DMS79 treated with DMSO at 0.1 percent for 48 hours (cell line): Measurements from ENCODE around the gene CIDEA.
"Not testable (repeated sequence)": the region's sequence is repeated elsewhere in the genome, so short reads cannot be mapped to it uniquely, and the experiment has no call there.

Experiments used
- DNase-seq: peaks from one replicate; lab custom pipeline; 2025; lab: John Stamatoyannopoulos, UW

Gene CIDEA

GRCh38 chr18:12254136-12254819 lies at the start of gene CIDEA:
CIDEA (plus strand) TSS chr18:12254361; CDS start chr18:12254384, 23 bp downstream.
- DNase-seq = no peak

GRCh38 chr18:12208296-12209153 lies 45.6 kb upstream of the CIDEA start:
- not testable (repeated sequence) for DNase-seq

- DNase-seq = not testable (repeated sequence)
These were observed 41.9 kb upstream of the CIDEA start for GRCh38 chr18:12212308-12212707.

- DNase-seq = not testable (repeated sequence)
These were observed 39.7 kb upstream of the CIDEA start for GRCh38 chr18:12214296-12215005.

- not testable (repeated sequence) for DNase-seq
These were observed 37.7 kb upstream of the CIDEA start for GRCh38 chr18:12216471-12216870.

- DNase-seq = not testable (repeated sequence)
These were observed 35.6 kb upstream of the CIDEA start for GRCh38 chr18:12218603-12219002.

- not testable (repeated sequence) for DNase-seq
These were observed 32.1 kb upstream of the CIDEA start for GRCh38 chr18:12222041-12222440.

GRCh38 chr18:12223326-12223725 lies 30.8 kb upstream of the CIDEA start:
- DNase-seq = not testable (repeated sequence)

- not testable (repeated sequence) for DNase-seq
These were observed 27.4 kb upstream of the CIDEA start for GRCh38 chr18:12226807-12227206.

GRCh38 chr18:12227399-12228186 lies 26.6 kb upstream of the CIDEA start:
- not testable (repeated sequence) for DNase-seq

- DNase-seq = not testable (repeated sequence)
These were observed 25.9 kb upstream of the CIDEA start for GRCh38 chr18:12228308-12228707.

GRCh38 chr18:12230561-12230960 lies 23.6 kb upstream of the CIDEA start:
- DNase-seq = not testable (repeated sequence)

GRCh38 chr18:12231040-12231882 lies 22.9 kb upstream of the CIDEA start:
- DNase-seq = no peak

GRCh38 chr18:12231986-12232385 lies 22.2 kb upstream of the CIDEA start:
- DNase-seq = no peak

- no peak for DNase-seq
These were observed 20.8 kb upstream of the CIDEA start for GRCh38 chr18:12233378-12233777.

- DNase-seq = no peak
These were observed 19.5 kb upstream of the CIDEA start for GRCh38 chr18:12234451-12235190.

GRCh38 chr18:12236141-12236540 lies 18.0 kb upstream of the CIDEA start:
- no peak for DNase-seq

- peak; percentile 14 for DNase-seq
These were observed 17.0 kb upstream of the CIDEA start for GRCh38 chr18:12236934-12237832.

GRCh38 chr18:12238826-12239225 lies 15.3 kb upstream of the CIDEA start:
- DNase-seq = no peak
